ENCODE results near the gene DICER1.

The DICER1 gene

DNA sequence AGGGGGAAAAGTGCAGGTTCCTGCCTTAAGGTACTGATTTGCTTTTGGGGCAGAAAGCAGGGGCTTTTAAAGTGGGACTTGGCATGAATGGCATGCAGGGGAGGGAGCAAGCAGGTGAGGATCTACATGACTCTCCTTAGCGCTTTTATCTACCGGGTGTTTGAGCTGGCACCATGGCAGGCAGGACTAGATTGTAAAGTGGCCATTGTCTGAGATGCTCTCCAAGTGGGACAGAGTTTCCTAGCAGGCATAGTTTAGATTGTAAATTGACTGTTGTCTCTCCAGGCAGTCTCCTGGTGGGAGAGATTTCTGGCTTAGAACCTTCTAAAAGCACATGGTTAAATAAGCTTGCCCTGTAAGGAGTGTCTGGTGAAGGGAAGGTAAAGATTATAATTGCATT lies 5.3 kb upstream of the DICER1 start:
- DNase-seq (ENCODE audit: low read depth) = no peak
- TF ChIP-seq, protein P1, sequence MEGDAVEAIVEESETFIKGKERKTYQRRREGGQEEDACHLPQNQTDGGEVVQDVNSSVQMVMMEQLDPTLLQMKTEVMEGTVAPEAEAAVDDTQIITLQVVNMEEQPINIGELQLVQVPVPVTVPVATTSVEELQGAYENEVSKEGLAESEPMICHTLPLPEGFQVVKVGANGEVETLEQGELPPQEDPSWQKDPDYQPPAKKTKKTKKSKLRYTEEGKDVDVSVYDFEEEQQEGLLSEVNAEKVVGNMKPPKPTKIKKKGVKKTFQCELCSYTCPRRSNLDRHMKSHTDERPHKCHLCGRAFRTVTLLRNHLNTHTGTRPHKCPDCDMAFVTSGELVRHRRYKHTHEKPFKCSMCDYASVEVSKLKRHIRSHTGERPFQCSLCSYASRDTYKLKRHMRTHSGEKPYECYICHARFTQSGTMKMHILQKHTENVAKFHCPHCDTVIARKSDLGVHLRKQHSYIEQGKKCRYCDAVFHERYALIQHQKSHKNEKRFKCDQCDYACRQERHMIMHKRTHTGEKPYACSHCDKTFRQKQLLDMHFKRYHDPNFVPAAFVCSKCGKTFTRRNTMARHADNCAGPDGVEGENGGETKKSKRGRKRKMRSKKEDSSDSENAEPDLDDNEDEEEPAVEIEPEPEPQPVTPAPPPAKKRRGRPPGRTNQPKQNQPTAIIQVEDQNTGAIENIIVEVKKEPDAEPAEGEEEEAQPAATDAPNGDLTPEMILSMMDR (conservative IDR thresholded peaks at IDR 0.05; ENCODE audit: low read depth, low read length) = no peak
- H3K4me3 ChIP-seq (ENCODE audit: low read depth, low read length) = no peak overlapping the region

DNA sequence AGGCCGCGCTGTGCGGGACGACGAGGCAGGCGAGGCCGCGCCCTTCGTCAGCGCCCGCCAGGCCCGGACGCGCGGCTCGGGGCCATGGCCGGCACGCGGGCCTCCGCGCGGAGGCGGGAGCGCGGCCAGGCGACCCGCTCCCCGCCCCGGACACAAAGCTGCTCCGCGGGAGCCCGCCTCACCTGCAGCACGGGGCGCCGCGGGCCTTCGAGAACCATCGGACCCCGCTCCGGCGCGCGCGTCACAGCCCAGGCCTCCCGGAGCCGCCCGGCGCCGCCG lies 342 bp downstream of the DICER1 start:
- no peak for DNase-seq (ENCODE audit: low read depth)
- TF ChIP-seq, protein P1 (conservative IDR thresholded peaks at IDR 0.05; ENCODE audit: low read depth, low read length) = no peak
- H3K4me3 ChIP-seq (ENCODE audit: low read depth, low read length) = peak overlapping the region; percentile 77

DNA sequence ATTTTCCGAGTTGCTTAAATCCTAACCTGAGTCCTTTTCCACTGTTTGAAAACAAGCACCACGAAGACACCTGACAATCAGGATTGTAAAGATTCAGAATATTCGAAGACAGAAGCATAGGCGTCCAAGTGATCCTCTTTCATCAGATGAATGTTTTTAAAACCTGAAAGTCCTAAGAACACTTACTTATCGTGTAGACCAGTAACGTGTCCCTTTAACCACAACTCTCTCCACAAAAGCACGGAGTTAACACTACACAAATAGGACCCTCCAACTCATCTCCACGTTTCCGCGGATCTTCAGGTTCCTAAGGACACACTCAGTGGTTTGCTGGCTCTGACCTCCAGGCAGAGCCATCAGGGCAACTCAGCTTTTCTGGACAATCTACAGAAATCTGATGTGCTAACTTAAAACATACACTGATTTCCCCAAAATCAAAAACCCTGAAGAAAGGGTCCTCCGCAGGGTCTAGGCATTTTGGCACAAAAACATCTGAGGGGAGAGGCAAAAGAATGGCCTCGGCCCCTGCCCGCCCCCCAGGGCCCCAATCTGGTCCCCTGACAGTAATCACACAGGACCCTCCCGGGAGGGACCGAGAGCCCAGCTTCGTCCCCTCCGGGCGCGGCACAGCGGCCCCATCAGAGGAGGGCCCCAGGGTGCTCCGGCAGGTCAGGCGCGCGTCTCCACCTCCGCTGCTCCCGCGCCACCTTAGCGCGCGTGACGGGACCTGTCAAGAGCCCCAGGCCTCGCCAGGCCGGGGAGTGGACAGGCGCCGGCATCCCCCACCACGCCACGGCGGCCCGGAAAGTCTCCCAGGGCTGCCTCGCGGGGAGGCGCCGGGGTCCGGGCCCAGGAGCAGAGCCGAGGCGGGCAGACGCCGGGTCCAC lies 925 bp downstream of the DICER1 start:
- peak overlapping the region; percentile 77 for H3K4me3 ChIP-seq (ENCODE audit: low read depth, low read length)
- peak; percentile 36 for DNase-seq (ENCODE audit: low read depth)
- TF ChIP-seq, protein P1 (conservative IDR thresholded peaks at IDR 0.05; ENCODE audit: low read depth, low read length) = no peak

DNA sequence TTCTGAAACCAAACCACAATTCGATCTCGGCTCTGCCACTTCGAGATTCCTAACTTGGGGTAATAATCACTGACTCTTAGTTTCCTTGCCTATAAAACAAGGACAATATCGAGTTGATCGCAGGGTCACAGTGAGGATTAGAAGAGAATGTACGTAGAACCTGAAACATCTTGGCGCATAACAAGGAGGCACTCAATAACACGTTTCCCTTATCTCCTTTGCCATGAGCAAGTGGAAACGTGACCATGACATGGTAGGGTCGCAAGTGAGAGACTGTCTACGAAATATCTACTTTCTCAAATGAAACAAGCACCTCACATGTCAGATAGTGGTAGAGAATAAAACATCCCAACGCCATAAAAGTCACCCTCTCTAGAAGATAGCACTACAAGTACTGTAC lies 2.3 kb downstream of the DICER1 start:
- H3K4me3 ChIP-seq (ENCODE audit: low read depth, low read length) = no peak overlapping the region
- TF ChIP-seq, protein P1 (conservative IDR thresholded peaks at IDR 0.05; ENCODE audit: low read depth, low read length) = no peak
- DNase-seq (ENCODE audit: low read depth) = no peak

DNA sequence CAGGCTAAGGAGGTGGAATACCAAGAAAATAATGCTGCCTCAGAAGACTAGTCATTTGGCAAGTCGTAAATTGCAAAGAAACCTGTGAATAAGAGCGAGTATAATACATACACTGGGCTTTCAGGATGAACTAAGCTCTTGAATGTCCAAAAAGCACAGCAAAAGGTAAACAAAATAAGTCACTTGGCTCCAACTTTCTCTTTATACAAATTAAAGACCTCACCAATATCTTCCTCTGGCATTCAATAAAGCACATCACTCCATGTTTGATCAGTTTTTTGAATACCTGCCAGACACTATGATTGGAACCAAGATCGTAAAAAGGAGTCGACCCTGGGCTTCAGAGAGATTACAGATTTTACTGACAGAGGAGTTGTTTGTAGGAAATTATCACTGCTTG lies 3.5 kb downstream of the DICER1 start:
- TF ChIP-seq, protein P1 (conservative IDR thresholded peaks at IDR 0.05; ENCODE audit: low read depth, low read length) = no peak
- no peak for DNase-seq (ENCODE audit: low read depth)
- H3K4me3 ChIP-seq (ENCODE audit: low read depth, low read length) = no peak overlapping the region

DNA sequence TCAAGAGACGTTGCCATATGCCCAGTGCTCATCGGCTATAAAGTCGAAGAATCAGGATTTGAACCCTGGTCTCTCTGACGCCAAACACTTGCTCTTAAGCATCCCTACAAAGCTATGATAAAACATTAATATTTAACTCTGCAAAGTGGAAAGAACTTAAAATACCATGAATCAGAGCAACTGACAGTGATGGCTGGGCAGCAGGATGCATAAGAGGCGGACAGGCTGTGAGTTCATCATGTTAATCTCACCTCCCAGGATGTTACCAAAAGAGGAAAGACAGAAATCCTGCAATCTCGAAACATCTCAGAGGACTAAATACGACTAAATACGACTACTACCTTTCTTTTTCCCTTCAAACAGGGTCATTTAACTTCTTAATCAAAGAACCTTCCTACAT lies 5.8 kb downstream of the DICER1 start:
- H3K4me3 ChIP-seq (ENCODE audit: low read depth, low read length) = no peak overlapping the region
- TF ChIP-seq, protein P1 (conservative IDR thresholded peaks at IDR 0.05; ENCODE audit: low read depth, low read length) = no peak
- no peak for DNase-seq (ENCODE audit: low read depth)

DNA sequence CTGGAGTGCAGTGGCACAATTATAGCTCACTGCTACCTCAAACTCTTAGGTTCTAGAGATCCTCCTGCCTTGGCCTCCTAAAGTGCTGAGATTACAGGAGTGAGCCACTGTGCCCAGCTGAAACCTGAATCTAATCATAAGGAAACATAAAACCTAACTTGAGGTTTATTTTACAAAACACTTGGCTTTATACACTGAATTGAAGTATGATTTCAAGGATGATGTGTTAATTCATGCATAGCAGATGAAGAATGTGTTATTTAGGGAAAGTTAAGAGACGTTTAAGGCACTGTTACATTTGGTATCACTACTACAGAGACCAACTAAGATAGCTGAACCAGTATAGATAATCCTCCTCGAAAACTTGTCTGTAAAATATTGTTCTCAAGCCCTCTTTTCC lies 6.4 kb downstream of the DICER1 start:
- no peak for DNase-seq (ENCODE audit: low read depth)
- TF ChIP-seq, protein P1 (conservative IDR thresholded peaks at IDR 0.05; ENCODE audit: low read depth, low read length) = no peak
- no peak overlapping the region for H3K4me3 ChIP-seq (ENCODE audit: low read depth, low read length)

Measured in choroid plexus epithelial cell (primary cell).